GM12874 (cell line): ENCODE data around the gene SACM1L.

Source experiments
- TF ChIP-seq, protein P1 (sequence below): IDR thresholded peaks from 2 replicates; pipeline ENCODE4 v1.5.1; 2011; ENCODE audit warnings: low read depth, mild to moderate bottlenecking, control low read depth, low read length, moderate library complexity; ENCODE audit not compliant: insufficient read depth

SACM1L gene

DNA sequence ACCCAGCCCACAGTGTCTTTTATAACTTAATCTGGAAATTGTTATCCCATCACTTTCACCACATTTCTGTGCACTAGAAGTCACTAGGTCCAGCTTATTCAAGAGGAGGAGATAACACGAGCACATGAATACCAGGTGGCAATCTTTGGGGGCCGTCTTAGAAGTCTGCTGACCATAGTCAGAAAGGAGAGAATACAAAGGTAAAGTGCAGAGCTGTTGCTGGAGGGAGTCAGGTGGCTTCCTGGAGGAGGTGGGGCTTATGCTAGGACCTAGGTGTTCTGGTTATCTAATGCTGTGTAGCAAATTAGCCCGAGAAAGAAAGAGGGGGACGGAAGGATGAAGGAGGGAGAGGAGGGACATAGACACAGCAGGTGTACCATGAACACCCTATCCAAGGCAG is 60.7 kb downstream of the SACM1L start:
- TF ChIP-seq, protein P1, sequence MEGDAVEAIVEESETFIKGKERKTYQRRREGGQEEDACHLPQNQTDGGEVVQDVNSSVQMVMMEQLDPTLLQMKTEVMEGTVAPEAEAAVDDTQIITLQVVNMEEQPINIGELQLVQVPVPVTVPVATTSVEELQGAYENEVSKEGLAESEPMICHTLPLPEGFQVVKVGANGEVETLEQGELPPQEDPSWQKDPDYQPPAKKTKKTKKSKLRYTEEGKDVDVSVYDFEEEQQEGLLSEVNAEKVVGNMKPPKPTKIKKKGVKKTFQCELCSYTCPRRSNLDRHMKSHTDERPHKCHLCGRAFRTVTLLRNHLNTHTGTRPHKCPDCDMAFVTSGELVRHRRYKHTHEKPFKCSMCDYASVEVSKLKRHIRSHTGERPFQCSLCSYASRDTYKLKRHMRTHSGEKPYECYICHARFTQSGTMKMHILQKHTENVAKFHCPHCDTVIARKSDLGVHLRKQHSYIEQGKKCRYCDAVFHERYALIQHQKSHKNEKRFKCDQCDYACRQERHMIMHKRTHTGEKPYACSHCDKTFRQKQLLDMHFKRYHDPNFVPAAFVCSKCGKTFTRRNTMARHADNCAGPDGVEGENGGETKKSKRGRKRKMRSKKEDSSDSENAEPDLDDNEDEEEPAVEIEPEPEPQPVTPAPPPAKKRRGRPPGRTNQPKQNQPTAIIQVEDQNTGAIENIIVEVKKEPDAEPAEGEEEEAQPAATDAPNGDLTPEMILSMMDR: no peak

GRCh38 chr3:45751537-45752242 is 62.5 kb downstream of the SACM1L start:
- TF ChIP-seq, protein P1: no peak

GRCh38 chr3:45753095-45753494 is 63.9 kb downstream of the SACM1L start:
- TF ChIP-seq, protein P1: no peak

- TF ChIP-seq, protein P1: no peak
These were observed 65.3 kb downstream of the SACM1L start for GRCh38 chr3:45754461-45754860.

DNA sequence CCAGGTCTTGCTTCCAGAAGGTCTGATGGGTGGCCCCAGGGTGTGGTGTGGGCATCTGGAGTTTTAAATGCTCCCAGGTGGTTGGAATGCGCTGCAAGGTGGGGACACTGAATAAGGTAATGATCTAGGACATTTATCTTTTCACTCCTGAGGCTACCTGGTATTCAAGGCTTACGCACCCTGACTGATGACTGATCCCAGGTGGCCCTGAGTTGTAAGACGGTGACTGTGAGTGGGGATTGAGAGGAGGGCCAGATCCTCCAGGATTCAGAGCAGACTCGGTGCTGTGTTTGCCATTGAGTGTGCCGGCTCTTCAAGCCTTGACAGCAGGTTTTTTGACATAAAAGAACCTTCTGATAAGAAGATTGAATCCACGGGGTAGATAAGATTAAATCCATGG is 66.9 kb downstream of the SACM1L start:
- TF ChIP-seq, protein P1: no peak

DNA sequence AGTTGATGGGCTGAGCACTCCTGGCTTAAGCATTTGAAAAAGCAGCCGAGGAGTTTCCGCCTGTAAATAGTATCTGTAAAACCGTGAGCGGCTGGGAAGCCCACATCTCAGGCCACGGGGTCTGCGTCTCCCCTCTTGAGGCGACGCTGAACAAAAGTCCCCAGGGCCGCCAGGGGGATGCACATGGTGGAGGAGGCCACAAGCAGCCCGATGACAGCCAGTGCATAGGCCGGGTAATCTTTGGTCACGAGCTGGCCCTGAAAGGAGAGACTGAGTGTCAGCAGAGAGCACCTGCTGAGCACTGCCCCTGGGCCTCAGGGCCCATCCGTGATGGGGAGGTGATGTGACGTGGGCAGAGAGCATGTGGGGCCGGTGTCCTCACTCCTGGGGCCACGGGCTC is 69.7 kb downstream of the SACM1L start:
- TF ChIP-seq, protein P1: no peak

GRCh38 chr3:45759851-45760250 is 70.7 kb downstream of the SACM1L start:
- TF ChIP-seq, protein P1: no peak
